ENCODE measurements around the gene SARNP.

The SARNP gene

GRCh38 chr12:55742719-55743405 lies 74.7 kb downstream of the SARNP start, which contains the start of gene GDF11:
Gene GDF11 (plus strand): TSS chr12:55743122. CDS start chr12:55743317, 195 bp downstream.
- DNase-seq (ENCODE audit: low spot score): peak; percentile 88

- DNase-seq (ENCODE audit: low spot score): no peak
Measured at GRCh38 chr12:55741931-55742680, 75.4 kb downstream of the SARNP start.

GRCh38 chr12:55739025-55739378 lies 78.5 kb downstream of the SARNP start:
- DNase-seq (ENCODE audit: low spot score): no peak

GRCh38 chr12:55738123-55739024 lies 79.2 kb downstream of the SARNP start:
- peak; percentile 86 for DNase-seq (ENCODE audit: low spot score)

- no peak for DNase-seq (ENCODE audit: low spot score)
Measured at GRCh38 chr12:55737581-55738122, 79.9 kb downstream of the SARNP start.

GRCh38 chr12:55736780-55737580 lies 80.5 kb downstream of the SARNP start:
- DNase-seq (ENCODE audit: low spot score): peak; percentile 41

GRCh38 chr12:55736076-55736475 lies 81.4 kb downstream of the SARNP start:
- DNase-seq (ENCODE audit: low spot score): no peak

GRCh38 chr12:55734595-55734994 lies 82.9 kb downstream of the SARNP start:
- no peak for DNase-seq (ENCODE audit: low spot score)

- no peak for DNase-seq (ENCODE audit: low spot score)
Measured at GRCh38 chr12:55733858-55734257, 83.7 kb downstream of the SARNP start.

GRCh38 chr12:55733021-55733555 lies 84.4 kb downstream of the SARNP start:
- no peak for DNase-seq (ENCODE audit: low spot score)

- DNase-seq (ENCODE audit: low spot score): no peak
Measured at GRCh38 chr12:55732288-55732687, 85.2 kb downstream of the SARNP start.

GRCh38 chr12:55729819-55730818 lies 87.4 kb downstream of the SARNP start:
- DNase-seq (ENCODE audit: low spot score): no peak

GRCh38 chr12:55728939-55729818 lies 88.3 kb downstream of the SARNP start, which contains the start of gene CD63:
Gene CD63 (minus strand): TSS chr12:55729009. CDS start chr12:55728341, 668 bp downstream.
- DNase-seq (ENCODE audit: low spot score): peak; percentile 87

- peak; percentile 49 for DNase-seq (ENCODE audit: low spot score)
Measured at GRCh38 chr12:55728186-55728938, 89.2 kb downstream of the SARNP start.

GRCh38 chr12:55727643-55728185 lies 89.8 kb downstream of the SARNP start:
- no peak for DNase-seq (ENCODE audit: low spot score)

- DNase-seq (ENCODE audit: low spot score): no peak
Measured at GRCh38 chr12:55726971-55727370, 90.6 kb downstream of the SARNP start.

- DNase-seq (ENCODE audit: low spot score): no peak
Measured at GRCh38 chr12:55725556-55725955, 92.0 kb downstream of the SARNP start.

GRCh38 chr12:55724940-55725309 lies 92.6 kb downstream of the SARNP start:
- no peak for DNase-seq (ENCODE audit: low spot score)

Measured in LoVo (cell line).